ENCODE measurements around the gene MIF4GD. TPM values are rescaled to one million over a fixed set of nuclear protein-coding genes. Genes with fewer than 3 reads are reported as not detected.
A peak's percentile ranks its signal among the peaks of the same experiment; 100 is the strongest.

MIF4GD gene
- total and polyA plus RNA-seq, 9 of the 15 experiments (the other 6 are each of a cell fraction or from before 2014, with no cell fraction given): 11.8 to 63.8 (median 28.1) TPM

DNA sequence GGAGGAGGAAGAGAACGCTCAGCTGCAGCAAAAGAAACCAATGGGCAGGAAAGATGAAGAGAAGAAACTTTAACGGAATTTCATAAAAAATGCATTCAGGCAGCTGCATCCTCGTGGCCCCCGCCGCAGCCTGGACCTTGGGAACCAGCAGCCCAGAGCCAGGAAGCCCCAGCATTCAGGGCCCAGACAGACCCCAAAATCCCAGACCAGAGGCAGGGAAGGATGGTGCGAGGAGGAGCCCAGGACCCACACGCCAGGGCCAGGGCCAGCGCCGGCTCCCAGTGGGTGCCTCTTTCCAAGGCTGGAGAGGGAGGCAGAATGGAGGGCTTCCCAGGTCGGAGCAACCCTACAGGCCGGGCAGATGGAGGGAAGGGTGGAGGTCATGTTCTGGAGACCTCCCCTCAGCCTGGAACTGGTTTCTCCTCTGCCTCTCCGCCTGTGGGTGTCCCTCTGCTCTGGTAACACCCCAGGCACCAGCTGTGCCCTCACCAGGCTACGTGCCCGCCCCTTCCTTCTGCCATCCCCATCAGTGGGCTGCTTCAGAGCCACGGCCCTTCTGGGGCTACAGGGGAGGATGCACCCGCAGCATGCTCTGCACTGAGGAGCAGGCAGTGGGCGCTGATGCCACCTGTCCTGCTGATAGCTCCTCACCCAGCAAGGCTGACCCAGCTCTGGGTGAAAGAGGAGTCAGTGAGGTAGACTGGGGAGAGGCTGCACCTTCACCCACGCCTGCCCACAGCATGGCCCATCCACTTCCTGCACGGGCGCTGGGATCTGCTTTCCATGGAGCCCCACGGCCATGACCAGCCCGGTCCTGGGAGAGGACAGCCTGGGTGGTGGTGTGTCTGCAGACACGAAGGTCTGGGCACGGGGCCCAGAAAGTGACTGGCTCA lies 1.2 kb upstream of the MIF4GD start (continued):
- TF ChIP-seq, protein P1, sequence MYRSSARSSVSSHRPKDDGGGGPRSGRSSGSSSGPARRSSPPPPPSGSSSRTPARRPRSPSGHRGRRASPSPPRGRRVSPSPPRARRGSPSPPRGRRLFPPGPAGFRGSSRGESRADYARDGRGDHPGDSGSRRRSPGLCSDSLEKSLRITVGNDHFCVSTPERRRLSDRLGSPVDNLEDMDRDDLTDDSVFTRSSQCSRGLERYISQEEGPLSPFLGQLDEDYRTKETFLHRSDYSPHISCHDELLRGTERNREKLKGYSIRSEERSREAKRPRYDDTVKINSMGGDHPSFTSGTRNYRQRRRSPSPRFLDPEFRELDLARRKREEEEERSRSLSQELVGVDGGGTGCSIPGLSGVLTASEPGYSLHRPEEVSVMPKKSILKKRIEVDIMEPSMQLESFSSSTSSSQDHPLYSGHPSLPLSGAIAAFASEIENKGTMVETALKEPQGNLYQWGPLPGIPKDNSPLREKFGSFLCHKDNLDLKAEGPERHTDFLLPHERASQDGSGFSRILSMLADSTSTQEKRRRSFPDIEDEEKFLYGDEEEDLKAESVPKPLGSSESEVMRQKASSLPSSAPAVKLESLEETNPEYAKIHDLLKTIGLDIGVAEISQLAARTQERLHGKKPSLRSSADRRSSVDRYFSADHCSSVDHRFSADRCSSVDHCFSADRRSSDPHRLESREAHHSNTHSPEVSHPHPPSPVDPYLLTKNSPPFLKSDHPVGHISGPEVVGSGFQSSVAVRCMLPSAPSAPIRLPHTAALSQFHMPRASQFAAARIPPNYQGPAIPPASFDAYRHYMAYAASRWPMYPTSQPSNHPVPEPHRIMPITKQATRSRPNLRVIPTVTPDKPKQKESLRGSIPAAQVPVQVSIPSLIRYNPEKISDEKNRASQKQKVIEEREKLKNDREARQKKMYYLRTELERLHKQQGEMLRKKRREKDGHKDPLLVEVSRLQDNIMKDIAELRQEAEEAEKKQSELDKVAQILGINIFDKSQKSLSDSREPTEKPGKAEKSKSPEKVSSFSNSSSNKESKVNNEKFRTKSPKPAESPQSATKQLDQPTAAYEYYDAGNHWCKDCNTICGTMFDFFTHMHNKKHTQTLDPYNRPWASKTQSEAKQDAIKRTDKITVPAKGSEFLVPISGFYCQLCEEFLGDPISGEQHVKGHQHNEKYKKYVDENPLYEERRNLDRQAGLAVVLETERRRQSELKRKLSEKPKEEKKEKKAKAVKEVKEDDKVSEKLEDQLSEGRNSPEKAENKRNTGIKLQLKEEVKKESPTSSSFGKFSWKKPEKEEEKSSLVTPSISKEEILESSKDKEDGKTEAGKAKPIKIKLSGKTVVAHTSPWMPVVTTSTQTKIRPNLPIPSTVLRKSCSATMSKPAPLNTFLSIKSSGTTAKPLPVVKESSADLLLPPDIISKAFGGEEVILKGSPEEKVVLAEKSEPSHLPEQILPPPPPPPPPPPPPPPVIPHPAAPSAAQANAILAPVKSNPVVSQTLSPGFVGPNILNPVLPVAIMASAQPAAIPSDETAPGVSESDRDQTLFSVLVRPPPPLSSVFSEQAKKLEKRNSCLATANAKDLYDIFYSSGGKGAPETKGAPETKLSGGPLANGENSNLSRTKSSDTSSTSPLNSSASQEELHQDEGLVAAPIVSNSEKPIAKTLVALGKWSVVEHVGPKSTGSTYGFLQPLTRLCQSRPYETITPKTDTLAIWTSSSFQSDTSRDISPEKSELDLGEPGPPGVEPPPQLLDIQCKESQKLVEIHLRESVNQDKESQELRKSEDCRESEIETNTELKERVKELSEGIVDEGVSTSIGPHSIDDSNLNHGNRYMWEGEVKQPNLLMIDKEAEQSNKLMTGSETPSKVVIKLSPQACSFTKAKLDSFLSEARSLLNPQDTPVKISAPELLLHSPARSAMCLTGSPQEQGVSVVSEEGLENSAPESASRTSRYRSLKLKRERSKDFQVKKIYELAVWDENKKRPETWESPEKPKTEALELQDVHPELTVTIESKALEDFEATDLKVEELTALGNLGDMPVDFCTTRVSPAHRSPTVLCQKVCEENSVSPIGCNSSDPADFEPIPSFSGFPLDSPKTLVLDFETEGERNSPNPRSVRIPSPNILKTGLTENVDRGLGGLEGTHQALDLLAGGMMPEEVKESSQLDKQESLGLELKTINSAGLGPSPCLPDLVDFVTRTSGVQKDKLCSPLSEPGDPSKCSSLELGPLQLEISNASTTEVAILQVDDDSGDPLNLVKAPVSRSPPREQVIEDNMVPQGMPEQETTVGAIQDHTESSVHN (IDR thresholded peaks at IDR 0.05; ENCODE audit: borderline replicate concordance in 1 of 2, low read depth in 1 of 2): no peak
- TF ChIP-seq SP1 (CRISPR knock-in tag; IDR thresholded peaks at IDR 0.05) (no peak), ZNF282 (CRISPR knock-in tag; IDR thresholded peaks at IDR 0.05) (no peak), ZNF444 (CRISPR knock-in tag; IDR thresholded peaks at IDR 0.05) (no peak), SIN3A (IDR thresholded peaks at IDR 0.05; ENCODE audit: borderline replicate concordance in 2 of 2, control insufficient read depth in 1 of 2, low read depth in 2 of 2, low read length in 2 of 2) (no peak), MTA1 (IDR thresholded peaks at IDR 0.05; ENCODE audit: borderline replicate concordance) (no peak), KLF10 (CRISPR knock-in tag; IDR thresholded peaks at IDR 0.05) (no peak)
- TF ChIP-seq, protein P2, sequence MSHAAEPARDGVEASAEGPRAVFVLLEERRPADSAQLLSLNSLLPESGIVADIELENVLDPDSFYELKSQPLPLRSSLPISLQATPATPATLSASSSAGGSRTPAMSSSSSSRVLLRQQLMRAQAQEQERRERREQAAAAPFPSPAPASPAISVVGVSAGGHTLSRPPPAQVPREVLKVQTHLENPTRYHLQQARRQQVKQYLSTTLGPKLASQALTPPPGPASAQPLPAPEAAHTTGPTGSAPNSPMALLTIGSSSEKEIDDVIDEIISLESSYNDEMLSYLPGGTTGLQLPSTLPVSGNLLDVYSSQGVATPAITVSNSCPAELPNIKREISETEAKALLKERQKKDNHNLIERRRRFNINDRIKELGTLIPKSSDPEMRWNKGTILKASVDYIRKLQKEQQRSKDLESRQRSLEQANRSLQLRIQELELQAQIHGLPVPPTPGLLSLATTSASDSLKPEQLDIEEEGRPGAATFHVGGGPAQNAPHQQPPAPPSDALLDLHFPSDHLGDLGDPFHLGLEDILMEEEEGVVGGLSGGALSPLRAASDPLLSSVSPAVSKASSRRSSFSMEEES (CRISPR knock-in tag; IDR thresholded peaks at IDR 0.05): no peak
- TF ChIP-seq, protein P3, sequence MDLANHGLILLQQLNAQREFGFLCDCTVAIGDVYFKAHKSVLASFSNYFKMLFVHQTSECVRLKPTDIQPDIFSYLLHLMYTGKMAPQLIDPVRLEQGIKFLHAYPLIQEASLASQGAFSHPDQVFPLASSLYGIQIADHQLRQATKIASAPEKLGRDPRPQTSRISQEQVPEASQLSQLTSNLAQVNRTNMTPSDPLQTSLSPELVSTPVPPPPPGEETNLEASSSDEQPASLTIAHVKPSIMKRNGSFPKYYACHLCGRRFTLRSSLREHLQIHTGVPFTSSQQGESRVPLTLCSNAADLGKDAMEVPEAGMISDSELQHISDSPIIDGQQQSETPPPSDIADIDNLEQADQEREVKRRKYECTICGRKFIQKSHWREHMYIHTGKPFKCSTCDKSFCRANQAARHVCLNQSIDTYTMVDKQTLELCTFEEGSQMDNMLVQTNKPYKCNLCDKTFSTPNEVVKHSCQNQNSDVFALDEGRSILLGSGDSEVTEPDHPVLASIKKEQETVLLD (IDR thresholded peaks at IDR 0.05): no peak
- TF ChIP-seq, protein P4, sequence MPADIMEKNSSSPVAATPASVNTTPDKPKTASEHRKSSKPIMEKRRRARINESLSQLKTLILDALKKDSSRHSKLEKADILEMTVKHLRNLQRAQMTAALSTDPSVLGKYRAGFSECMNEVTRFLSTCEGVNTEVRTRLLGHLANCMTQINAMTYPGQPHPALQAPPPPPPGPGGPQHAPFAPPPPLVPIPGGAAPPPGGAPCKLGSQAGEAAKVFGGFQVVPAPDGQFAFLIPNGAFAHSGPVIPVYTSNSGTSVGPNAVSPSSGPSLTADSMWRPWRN (IDR thresholded peaks at IDR 0.05; ENCODE audit: low read depth): no peak
- TF ChIP-seq, protein P5, sequence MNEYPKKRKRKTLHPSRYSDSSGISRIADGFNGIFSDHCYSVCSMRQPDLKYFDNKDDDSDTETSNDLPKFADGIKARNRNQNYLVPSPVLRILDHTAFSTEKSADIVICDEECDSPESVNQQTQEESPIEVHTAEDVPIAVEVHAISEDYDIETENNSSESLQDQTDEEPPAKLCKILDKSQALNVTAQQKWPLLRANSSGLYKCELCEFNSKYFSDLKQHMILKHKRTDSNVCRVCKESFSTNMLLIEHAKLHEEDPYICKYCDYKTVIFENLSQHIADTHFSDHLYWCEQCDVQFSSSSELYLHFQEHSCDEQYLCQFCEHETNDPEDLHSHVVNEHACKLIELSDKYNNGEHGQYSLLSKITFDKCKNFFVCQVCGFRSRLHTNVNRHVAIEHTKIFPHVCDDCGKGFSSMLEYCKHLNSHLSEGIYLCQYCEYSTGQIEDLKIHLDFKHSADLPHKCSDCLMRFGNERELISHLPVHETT (CRISPR knock-in tag; conservative IDR thresholded peaks at IDR 0.05 in 1 of 2, IDR thresholded peaks at IDR 0.05 in 1 of 2): 0 out of 4 replicates have a peak, but pooled peaks of 1 of the 2 experiments have one; percentile 43

Measured in K562 (cell line).